VCaP (cell line): ENCODE measurements around the gene WDR4.
"Not testable (repeated sequence)": the region's sequence is repeated elsewhere in the genome, so short reads cannot be mapped to it uniquely, and the experiment has no call there.

Source experiments
- H3K27ac ChIP-seq: fragments of 450-650 bp; 2 replicates; pipeline ENCODE4 v1.5.1; 2017
- TF ChIP-seq, protein P1 (sequence below): fragments of 450-650 bp; conservative IDR thresholded peaks from 2 replicates; pipeline ENCODE4 v1.5.1; 2017; ENCODE audit warnings: mild to moderate bottlenecking, moderate library complexity

Gene WDR4

GRCh38 chr21:42878993-42879787 lies at the start of gene WDR4:
WDR4 (minus strand) TSS chr21:42879539; CDS start chr21:42879495, 44 bp downstream.
- H3K27ac ChIP-seq = peak within 1 kb of the TSS; percentile 95
- TF ChIP-seq, protein P1, sequence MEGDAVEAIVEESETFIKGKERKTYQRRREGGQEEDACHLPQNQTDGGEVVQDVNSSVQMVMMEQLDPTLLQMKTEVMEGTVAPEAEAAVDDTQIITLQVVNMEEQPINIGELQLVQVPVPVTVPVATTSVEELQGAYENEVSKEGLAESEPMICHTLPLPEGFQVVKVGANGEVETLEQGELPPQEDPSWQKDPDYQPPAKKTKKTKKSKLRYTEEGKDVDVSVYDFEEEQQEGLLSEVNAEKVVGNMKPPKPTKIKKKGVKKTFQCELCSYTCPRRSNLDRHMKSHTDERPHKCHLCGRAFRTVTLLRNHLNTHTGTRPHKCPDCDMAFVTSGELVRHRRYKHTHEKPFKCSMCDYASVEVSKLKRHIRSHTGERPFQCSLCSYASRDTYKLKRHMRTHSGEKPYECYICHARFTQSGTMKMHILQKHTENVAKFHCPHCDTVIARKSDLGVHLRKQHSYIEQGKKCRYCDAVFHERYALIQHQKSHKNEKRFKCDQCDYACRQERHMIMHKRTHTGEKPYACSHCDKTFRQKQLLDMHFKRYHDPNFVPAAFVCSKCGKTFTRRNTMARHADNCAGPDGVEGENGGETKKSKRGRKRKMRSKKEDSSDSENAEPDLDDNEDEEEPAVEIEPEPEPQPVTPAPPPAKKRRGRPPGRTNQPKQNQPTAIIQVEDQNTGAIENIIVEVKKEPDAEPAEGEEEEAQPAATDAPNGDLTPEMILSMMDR = no peak

DNA sequence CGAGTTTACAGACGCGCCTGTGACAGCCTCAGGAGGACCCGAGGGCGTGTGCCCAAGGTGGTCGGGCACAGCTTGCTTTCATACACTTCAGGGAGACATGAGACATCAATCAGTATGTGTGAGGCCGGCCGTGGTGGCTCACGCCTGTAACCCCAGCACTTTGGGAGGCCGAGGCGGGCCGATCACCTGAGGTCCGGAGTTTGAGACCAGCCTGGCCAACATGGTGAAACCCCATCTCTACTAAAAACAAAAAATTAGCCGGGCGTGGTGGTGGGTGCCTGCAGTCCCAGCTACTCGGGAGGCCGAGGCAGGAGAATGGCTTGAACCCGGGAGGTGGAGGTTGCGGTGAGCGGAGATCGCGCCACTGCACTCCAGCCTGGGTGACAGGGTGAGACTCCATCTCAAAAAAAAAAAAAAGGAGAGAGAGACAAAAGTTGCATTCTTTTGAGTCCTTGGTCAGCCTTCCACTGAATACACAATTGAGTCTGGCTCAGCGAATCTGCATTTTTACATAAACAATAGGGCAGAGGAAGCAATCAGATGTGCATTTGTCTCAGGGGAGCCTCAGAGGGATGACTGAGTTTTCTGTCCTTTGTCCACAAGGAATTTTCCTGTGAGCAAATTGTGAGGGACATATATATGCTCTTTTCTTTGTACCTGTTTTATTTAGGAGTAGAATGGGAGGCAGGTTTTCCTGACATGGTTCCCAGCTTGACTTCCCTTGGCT lies 48.3 kb upstream of the WDR4 start:
- not testable (repeated sequence) for H3K27ac ChIP-seq

DNA sequence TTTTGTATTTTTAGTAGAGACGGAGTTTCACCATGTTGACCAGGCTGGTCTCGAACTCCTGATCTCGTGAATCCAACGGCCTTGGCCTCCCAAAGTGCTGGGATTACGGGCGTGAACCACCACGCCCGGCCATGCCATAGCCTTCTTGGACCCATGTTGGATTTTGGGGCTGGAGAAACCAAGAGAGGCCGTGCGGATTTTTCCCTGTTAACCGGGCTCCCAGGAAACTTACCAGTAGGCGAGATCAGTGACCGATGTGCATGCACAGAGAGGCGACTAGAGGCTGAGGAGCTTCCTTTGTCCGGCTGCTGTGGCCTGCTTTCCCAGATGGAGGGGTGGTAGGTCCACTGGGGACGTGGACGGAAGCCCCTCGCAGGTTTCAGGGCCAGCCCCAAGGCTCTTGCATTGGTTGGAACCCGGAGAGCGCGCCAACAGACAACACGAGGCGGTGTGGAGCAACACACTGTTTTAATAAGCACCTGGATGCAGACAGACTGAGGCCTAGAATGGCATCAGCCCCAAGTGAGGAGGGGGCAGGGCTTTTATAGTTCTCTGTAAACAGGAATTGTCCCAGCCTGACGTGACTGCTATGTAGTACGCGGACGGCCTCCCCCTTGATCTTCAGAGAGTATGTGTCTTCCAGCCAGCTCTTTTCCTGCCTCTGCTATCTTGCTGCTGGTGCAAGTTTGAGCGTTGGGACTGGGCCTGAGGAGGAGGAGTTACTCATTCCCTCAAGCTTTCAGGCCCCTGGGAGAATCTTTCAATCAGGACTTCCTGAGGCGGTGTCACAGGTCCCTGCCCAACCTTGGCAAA lies 46.0 kb upstream of the WDR4 start, which contains the start of gene ERVH48-1:
Gene ERVH48-1, minus strand, starts transcription at position 517 of the 813 bp plus-strand sequence. CDS start 6,624 bp downstream, outside the sequence.
- H3K27ac ChIP-seq = peak within 1 kb of the TSS; percentile 86
- TF ChIP-seq, protein P1 = no peak

DNA sequence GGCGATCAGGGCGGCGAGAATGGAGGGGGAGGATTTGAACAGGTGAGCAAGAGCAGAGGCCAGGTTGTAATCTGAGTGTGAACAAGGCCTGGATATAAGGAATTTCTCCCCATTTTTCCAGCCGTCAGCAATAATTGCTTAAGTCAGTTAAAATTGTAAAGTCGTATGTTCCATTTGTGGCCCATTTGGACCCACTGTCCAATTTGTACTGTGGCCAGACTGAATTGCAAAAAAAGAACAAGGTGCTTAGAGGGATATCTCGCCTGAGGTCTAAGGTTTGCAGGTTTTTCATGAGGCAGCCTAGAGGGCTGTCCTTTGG lies 45.1 kb upstream of the WDR4 start:
- peak overlapping the region; percentile 86 for H3K27ac ChIP-seq
- TF ChIP-seq, protein P1 = no peak

GRCh38 chr21:42923553-42924432 lies 44.5 kb upstream of the WDR4 start:
- peak overlapping the region; percentile 86 for H3K27ac ChIP-seq
- TF ChIP-seq, protein P1 = peak; percentile 99

DNA sequence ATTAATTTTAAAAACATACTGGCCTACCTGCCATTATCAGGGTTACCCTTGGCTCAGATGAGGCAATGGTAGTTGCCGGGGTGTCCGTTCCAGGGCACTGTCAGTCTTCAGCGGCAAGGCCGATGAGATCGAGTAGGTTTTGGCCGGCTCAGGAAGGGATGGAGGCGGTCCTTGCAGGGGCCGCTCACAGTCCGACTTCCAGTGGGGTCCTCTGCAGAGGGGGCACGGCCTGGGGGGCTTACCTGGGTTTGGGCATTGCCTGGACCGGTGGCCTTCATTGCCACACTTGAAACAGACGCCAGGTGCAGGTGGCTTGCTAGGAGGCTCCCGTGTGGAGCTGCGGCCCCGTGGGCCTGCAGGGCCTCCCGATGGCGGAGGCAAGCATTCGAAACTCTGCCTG lies 43.6 kb upstream of the WDR4 start:
- peak overlapping the region; percentile 86 for H3K27ac ChIP-seq
- TF ChIP-seq, protein P1 = no peak

GRCh38 chr21:42921927-42922326 lies 42.6 kb upstream of the WDR4 start:
- H3K27ac ChIP-seq = no peak overlapping the region
- TF ChIP-seq, protein P1 = no peak
